Tibial artery (tissue), 4 donors: ENCODE data around the gene CEND1.
A peak's percentile ranks its signal among the peaks of the same experiment; 100 is the strongest.

ENCODE experiments used
- DNase-seq, 2 donors: peaks; one replicate each; pipeline ENCODE4 v3.0.0-alpha.2; 2019
- H3K27ac ChIP-seq, 2 donors: fragments of 200-600 bp; sonication (generic) in 1 of 2; 1 replicate in 1 of 2; 2 replicates in 1 of 2; pipeline ENCODE4 v1.5.1; 2018 to 2019; ENCODE audit warnings: mild to moderate bottlenecking in 1 of 2
- H3K27me3 ChIP-seq, 2 donors: fragments of 200-600 bp; sonication (generic) in 1 of 2; one replicate each; pipeline versions ENCODE4 v1.5.1 to v1.6.0; 2016 to 2019
- H3K36me3 ChIP-seq, 3 donors: fragments of 200-600 bp; sonication (generic) in 2 of 3; one replicate each; pipeline ENCODE4 v1.5.1; 2016 to 2019; ENCODE audit warnings: mild to moderate bottlenecking in 2 of 3
- H3K4me1 ChIP-seq, 4 donors: fragments of 200-600 bp; sonication (generic) in 2 of 4; 1 replicate in 3 of 4; 2 replicates in 1 of 4; pipeline ENCODE4 v1.5.1; 2016 to 2019
- H3K4me3 ChIP-seq, 2 donors: fragments of 200-600 bp; sonication (generic) in 1 of 2; 1 replicate in 1 of 2; 2 replicates in 1 of 2; pipeline ENCODE4 v1.5.1; 2018 to 2019; ENCODE audit warnings: mild to moderate bottlenecking in 2 of 2
- H3K9me3 ChIP-seq, 3 donors: fragments of 200-600 bp; sonication (generic) in 1 of 3; one replicate each; pipeline ENCODE4 v1.5.1; 2016 to 2019
- intact Hi-C: fragments of 100-400 bp; cut with DNase I; formaldehyde crosslinking; loops from one replicate; pipeline ENCODE4 v1.15.0; 2023; ENCODE audit warnings: low total_unique reads
- TF ChIP-seq, protein P1 (sequence below), 2 experiments: fragments of 200-600 bp in 1 of 2; fragments of 450-650 bp in 1 of 2; IDR thresholded peaks; one replicate each; pipeline ENCODE4 v1.5.1; 2017 to 2019; ENCODE audit warnings: antibody characterized with exemption in 2 of 2, mild to moderate bottlenecking in 1 of 2, moderate library complexity in 1 of 2

The CEND1 gene

DNA sequence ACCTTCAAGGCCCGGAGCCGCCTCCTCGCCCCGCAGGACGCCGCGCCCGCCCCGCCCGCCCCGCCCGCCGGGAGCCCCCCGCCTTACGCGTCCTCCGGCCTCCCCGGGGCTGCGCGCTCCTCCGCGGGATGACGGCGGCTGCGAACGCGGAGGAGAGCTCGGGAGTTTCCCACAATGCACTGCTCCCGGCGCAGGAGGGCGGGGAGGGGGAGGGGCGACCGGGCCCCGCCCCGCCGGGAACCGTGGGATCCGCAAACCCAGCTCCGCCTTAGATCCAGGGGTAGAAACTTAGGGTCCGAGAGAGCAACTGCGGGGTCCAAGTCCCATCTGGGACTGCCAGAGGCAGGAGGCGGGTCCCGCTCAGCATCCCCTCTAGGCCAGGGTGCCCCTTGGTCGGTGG, at the start of gene CEND1:
CEND1 (minus strand) TSS at position 148 of the 400 bp plus-strand sequence. CDS start 1,514 bp downstream, outside the sequence.
- peaks cover 0 to 28% (median 5%) of the 10 kb centered on the region in 3 donors for H3K36me3 ChIP-seq

DNA sequence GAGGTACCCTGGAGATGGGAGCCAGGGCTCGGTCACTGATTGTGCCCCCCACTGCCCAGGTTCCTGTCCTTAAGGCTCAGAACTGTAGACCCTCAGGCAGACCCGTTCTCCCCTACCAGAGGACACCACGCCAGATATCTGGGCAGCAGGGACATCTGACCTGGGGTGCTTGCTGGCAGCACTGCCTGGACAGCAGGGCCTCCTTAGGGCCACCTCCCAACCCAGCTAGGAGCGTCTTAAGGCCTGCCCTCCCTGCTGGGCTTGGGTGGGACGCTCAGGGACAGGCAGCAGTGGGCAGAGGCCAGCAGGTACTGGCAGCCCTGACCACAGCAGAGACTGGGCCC, 49.4 kb upstream of the CEND1 start:
- Histone ChIP-seq H3K4me1 (peaks cover 0 to 82% (median 60%) of the 10 kb centered on the region in 4 donors), H3K9me3 (no peaks in the 10 kb centered on the region), H3K4me3 (no peak overlapping the region), H3K27ac (peak overlapping the region in 1 of 2 donors; percentile 88), H3K36me3 (peaks cover 39 to 53% (median 52%) of the 10 kb centered on the region in 3 donors), H3K27me3 (no peaks in the 10 kb centered on the region)
- intact Hi-C loops, result no loop called here
- TF ChIP-seq, protein P1, sequence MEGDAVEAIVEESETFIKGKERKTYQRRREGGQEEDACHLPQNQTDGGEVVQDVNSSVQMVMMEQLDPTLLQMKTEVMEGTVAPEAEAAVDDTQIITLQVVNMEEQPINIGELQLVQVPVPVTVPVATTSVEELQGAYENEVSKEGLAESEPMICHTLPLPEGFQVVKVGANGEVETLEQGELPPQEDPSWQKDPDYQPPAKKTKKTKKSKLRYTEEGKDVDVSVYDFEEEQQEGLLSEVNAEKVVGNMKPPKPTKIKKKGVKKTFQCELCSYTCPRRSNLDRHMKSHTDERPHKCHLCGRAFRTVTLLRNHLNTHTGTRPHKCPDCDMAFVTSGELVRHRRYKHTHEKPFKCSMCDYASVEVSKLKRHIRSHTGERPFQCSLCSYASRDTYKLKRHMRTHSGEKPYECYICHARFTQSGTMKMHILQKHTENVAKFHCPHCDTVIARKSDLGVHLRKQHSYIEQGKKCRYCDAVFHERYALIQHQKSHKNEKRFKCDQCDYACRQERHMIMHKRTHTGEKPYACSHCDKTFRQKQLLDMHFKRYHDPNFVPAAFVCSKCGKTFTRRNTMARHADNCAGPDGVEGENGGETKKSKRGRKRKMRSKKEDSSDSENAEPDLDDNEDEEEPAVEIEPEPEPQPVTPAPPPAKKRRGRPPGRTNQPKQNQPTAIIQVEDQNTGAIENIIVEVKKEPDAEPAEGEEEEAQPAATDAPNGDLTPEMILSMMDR (IDR thresholded peaks at IDR 0.05), result no peak
- no peak for DNase-seq

More for the DNA sequence above, at the start of gene CEND1:
- no peak within 1 kb of the TSS for H3K4me3 ChIP-seq
- peaks cover 0 to 19% (median 6%) of the 10 kb centered on the region in 4 donors for H3K4me1 ChIP-seq
- TF ChIP-seq, protein P1 (IDR thresholded peaks at IDR 0.05), result no peak
- H3K27ac ChIP-seq, result no peak within 1 kb of the TSS
- no peak for DNase-seq
- H3K9me3 ChIP-seq, result no peaks in the 10 kb centered on the region
- peaks cover 0 to 53% of the 10 kb centered on the region in 2 donors for H3K27me3 ChIP-seq
- intact Hi-C loops, result no loop called here

DNA sequence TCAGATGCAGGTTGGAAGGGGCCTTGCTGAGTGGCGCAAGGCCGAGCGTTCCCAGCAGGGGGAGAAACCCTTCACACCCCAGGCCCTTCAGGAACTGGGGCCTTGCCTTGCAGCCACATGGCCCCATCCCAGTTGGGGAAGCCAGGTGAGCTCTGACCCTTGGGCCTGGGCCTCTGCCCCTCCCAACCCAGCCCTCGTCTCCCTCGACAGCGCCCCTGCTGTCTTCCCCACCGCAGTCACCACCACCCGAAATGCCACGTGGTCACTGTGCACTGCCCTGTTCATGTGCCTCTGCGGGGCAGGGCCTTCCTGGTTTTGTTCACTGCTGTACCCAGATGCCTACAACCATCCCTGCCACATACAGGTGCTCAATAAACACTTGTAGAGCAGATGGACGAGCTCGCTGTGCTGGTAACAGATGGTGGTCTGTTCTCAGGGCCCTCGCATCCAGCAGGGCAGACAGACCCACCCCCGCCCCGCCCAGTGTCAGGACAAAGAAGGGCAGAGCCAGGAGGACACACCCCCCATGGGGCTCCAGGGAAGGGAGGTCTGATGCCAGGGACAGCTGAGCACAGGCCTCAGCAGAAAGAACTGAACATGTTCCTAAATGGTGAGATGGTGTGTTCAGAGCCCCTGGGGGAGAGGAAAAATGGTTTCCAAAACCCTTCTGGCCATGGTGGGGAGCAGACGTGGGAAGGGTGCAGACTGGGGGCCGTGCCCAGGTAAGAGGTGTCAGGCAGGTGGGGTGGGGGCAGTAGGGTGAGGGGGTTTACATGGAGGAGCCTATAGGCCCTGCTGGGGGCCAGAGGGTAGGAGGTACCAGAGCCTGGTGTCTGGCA, 48.8 kb upstream of the CEND1 start:
- DNase-seq, result no peak
- Histone ChIP-seq H3K27ac (peak overlapping the region in 1 of 2 donors; percentile 88), H3K4me1 (peaks cover 0 to 82% (median 60%) of the 10 kb centered on the region in 4 donors), H3K36me3 (peaks cover 39 to 53% (median 52%) of the 10 kb centered on the region in 3 donors), H3K27me3 (no peaks in the 10 kb centered on the region), H3K4me3 (no peak overlapping the region), H3K9me3 (no peaks in the 10 kb centered on the region)
- TF ChIP-seq, protein P1 (IDR thresholded peaks at IDR 0.05), result peak in 1 of 2 experiments; percentile 8
- intact Hi-C loops, result no loop called here

DNA sequence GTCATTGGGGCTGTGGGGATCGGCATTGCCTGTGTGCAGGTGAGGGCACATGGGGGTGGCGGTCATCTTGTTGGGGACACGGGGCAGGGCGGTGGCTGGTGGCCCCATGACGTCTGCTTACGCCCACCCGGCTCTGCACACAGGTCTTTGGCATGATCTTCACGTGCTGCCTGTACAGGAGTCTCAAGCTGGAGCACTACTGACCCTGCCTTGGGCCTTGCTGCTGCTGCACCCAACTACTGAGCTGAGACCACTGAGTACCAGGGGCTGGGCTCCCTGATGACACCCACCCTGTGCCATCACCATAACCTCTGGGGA, 48.1 kb upstream of the CEND1 start:
- Histone ChIP-seq H3K27me3 (no peaks in the 10 kb centered on the region), H3K36me3 (peaks cover 39 to 53% (median 52%) of the 10 kb centered on the region in 3 donors), H3K4me3 (no peak overlapping the region), H3K27ac (peak overlapping the region in 1 of 2 donors; percentile 88), H3K9me3 (no peaks in the 10 kb centered on the region), H3K4me1 (peaks cover 0 to 78% (median 56%) of the 10 kb centered on the region in 4 donors)
- intact Hi-C loops, result no loop called here
- TF ChIP-seq, protein P1 (IDR thresholded peaks at IDR 0.05), result no peak
- DNase-seq, result no peak

DNA sequence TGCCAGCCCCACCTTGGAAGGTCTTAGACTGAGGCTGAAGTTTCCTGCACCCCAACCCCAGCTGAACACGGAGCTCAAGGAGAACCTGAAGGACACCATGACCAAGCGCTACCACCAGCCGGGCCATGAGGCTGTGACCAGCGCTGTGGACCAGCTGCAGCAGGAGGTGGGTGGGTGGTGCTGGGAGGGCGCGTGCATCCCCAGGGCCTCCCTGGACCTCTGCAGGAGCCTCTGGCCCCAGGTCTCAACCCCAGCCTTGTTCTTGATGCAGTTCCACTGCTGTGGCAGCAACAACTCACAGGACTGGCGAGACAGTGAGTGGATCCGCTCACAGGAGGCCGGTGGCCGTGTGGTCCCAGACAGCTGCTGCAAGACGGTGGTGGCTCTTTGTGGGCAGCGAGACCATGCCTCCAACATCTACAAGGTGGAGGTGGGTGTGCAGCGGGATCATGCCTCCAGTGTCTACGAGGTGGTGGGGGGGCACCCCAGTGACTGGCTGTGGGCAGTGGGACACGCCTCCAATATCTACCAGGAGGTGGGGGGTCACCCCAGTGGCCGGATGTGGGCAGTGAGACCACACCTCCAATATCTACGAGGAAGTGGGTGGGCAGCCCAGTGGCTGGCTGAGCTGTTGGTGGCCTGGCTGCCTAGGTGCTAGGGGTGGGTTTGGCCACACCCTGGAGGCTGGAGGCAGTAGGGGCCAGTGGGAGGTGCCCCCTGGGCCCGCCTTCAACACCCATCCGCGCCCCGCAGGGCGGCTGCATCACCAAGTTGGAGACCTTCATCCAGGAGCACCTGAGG, 47.5 kb upstream of the CEND1 start:
- TF ChIP-seq, protein P1 (IDR thresholded peaks at IDR 0.05), result no peak
- no peak for DNase-seq
- intact Hi-C loops, result no loop called here
- Histone ChIP-seq H3K4me1 (peaks cover 0 to 78% (median 57%) of the 10 kb centered on the region in 4 donors), H3K9me3 (no peaks in the 10 kb centered on the region), H3K27me3 (peaks cover 0 to under 1% of the 10 kb centered on the region in 2 donors), H3K4me3 (no peak overlapping the region), H3K36me3 (peaks cover 39 to 53% (median 52%) of the 10 kb centered on the region in 3 donors), H3K27ac (peak overlapping the region in 1 of 2 donors; percentile 88)
